Hepatocyte (in vitro differentiated cells): Measurements from ENCODE around the gene MX2.

ENCODE experiments used
- CTCF ChIP-seq: fragments of 200-600 bp; sonication (generic); IDR thresholded peaks from 2 replicates; pipeline ENCODE4 v1.5.1; 2016; ENCODE audit warnings: antibody characterized with exemption, mild to moderate bottlenecking; ENCODE audit not compliant: poor library complexity
- EZH2 ChIP-seq: fragments of 200-600 bp; sonication (generic); IDR thresholded peaks from 2 replicates; pipeline ENCODE4 v1.6.1; 2016; ENCODE audit warnings: antibody characterized with exemption, mild to moderate bottlenecking, borderline replicate concordance
- EZH2phosphoT487 ChIP-seq: fragments of 200-600 bp; sonication (generic); IDR thresholded peaks from one replicate; pipeline ENCODE4 v1.6.1; 2018; ENCODE audit warnings: antibody characterized with exemption, mild to moderate bottlenecking, low read depth, moderate library complexity; ENCODE audit not compliant: unreplicated experiment, severe bottlenecking

- no peak for TF ChIP-seq CTCF
- no peak for TF ChIP-seq EZH2phosphoT487
- no peak for TF ChIP-seq EZH2
Observed at GRCh38 chr21:41387042-41387819, 25.4 kb downstream of the MX2 start.
